KMS-11 (cell line): ENCODE results near the gene PHACTR1.

Experiments
- H2AFZ ChIP-seq: fragments of 200-600 bp; sonication (generic); 2 replicates; pipeline ENCODE4 v1.6.1; 2016; ENCODE audit warnings: antibody characterized with exemption, mixed run types, low read depth
- H3K27ac ChIP-seq: fragments of 200-600 bp; sonication (generic); 2 replicates; pipeline ENCODE4 v1.6.1; 2016; ENCODE audit warnings: mild to moderate bottlenecking, mixed run types
- H3K27me3 ChIP-seq: fragments of 200-600 bp; sonication (generic); 2 replicates; pipeline ENCODE4 v1.6.1; 2017; ENCODE audit warnings: mild to moderate bottlenecking, low read depth, mixed run types, moderate library complexity; ENCODE audit not compliant: insufficient read depth
- H3K36me3 ChIP-seq: fragments of 200-600 bp; sonication (generic); 2 replicates; pipeline ENCODE4 v1.6.1; 2017; ENCODE audit warnings: mild to moderate bottlenecking, mixed run types; ENCODE audit not compliant: insufficient read depth
- H3K4me1 ChIP-seq: fragments of 200-600 bp; sonication (generic); 2 replicates; pipeline ENCODE4 v1.6.1; 2016; ENCODE audit warnings: mild to moderate bottlenecking, low read depth, mixed run types; ENCODE audit not compliant: poor library complexity, severe bottlenecking
- H3K4me2 ChIP-seq: fragments of 200-600 bp; sonication (generic); 2 replicates; pipeline ENCODE4 v1.7.0; 2016; ENCODE audit warnings: mild to moderate bottlenecking, mixed run types
- H3K4me3 ChIP-seq: fragments of 200-600 bp; sonication (generic); IDR thresholded peaks from 2 replicates; pipeline ENCODE4 v1.6.1; 2017; ENCODE audit warnings: low read depth, low read length, mixed read lengths; ENCODE audit not compliant: insufficient read depth
- H3K79me2 ChIP-seq: fragments of 200-600 bp; sonication (generic); 2 replicates; pipeline ENCODE4 v1.6.1; 2016; ENCODE audit warnings: low read depth, mixed run types; ENCODE audit not compliant: insufficient read depth
- H3K9ac ChIP-seq: fragments of 200-600 bp; sonication (generic); 2 replicates; pipeline ENCODE4 v1.6.1; 2016; ENCODE audit warnings: mild to moderate bottlenecking, mixed run types
- H4K20me1 ChIP-seq: fragments of 200-600 bp; sonication (generic); 2 replicates; pipeline ENCODE4 v1.6.1; 2016; ENCODE audit warnings: mild to moderate bottlenecking, mixed run types; ENCODE audit not compliant: insufficient read depth
- TF ChIP-seq, protein P1 (sequence below): fragments of 200-600 bp; sonication (generic); conservative IDR thresholded peaks from 2 replicates; pipeline ENCODE4 v1.6.1; 2017; ENCODE audit warnings: low read depth, mild to moderate bottlenecking, antibody characterized with exemption, low read length, moderate library complexity, mixed read lengths

Gene PHACTR1

DNA sequence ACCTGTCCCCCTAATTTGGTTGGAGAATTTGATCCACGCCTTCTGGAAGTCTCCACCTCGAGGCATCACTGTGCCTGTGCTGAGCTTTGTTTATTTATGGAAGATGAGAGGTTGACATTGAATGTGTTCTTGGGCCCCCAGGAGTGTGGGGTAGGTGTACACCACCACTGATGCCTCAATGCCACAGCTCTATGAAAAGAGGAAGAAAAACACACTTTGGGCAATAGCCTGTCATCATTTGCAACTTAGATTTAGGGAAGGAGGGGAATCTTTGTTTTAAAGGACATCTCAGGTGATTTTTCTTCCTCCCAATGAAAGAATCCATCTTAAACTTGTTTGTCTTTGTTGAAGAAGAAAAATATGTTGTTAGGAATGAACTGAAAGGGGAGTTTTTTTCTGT, 569.1 kb downstream of the PHACTR1 start:
- no peak overlapping the region for H3K4me2 ChIP-seq

GRCh38 chr6:13286181-13286580, 569.6 kb downstream of the PHACTR1 start:
- Histone ChIP-seq H3K79me2 (no peaks in the 10 kb centered on the region), H3K4me3 (no peak overlapping the region), H3K27ac (no peak overlapping the region), H3K4me2 (no peak overlapping the region), H3K4me1 (no peaks in the 10 kb centered on the region), H3K36me3 (no peaks in the 10 kb centered on the region), H3K27me3 (no peaks in the 10 kb centered on the region), H2AFZ (no peak overlapping the region), H4K20me1 (no peaks in the 10 kb centered on the region), H3K9ac (no peak overlapping the region)
- TF ChIP-seq, protein P1, sequence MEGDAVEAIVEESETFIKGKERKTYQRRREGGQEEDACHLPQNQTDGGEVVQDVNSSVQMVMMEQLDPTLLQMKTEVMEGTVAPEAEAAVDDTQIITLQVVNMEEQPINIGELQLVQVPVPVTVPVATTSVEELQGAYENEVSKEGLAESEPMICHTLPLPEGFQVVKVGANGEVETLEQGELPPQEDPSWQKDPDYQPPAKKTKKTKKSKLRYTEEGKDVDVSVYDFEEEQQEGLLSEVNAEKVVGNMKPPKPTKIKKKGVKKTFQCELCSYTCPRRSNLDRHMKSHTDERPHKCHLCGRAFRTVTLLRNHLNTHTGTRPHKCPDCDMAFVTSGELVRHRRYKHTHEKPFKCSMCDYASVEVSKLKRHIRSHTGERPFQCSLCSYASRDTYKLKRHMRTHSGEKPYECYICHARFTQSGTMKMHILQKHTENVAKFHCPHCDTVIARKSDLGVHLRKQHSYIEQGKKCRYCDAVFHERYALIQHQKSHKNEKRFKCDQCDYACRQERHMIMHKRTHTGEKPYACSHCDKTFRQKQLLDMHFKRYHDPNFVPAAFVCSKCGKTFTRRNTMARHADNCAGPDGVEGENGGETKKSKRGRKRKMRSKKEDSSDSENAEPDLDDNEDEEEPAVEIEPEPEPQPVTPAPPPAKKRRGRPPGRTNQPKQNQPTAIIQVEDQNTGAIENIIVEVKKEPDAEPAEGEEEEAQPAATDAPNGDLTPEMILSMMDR = no peak

More for the DNA sequence above, 569.1 kb downstream of the PHACTR1 start:
- H3K9ac ChIP-seq = no peak overlapping the region
- no peak overlapping the region for H3K4me3 ChIP-seq
- H3K4me1 ChIP-seq = no peaks in the 10 kb centered on the region
- H3K36me3 ChIP-seq = no peaks in the 10 kb centered on the region
- H3K27ac ChIP-seq = no peak overlapping the region
- no peaks in the 10 kb centered on the region for H3K27me3 ChIP-seq
- no peaks in the 10 kb centered on the region for H3K79me2 ChIP-seq
- TF ChIP-seq, protein P1 = no peak
- no peak overlapping the region for H2AFZ ChIP-seq
- no peaks in the 10 kb centered on the region for H4K20me1 ChIP-seq

DNA sequence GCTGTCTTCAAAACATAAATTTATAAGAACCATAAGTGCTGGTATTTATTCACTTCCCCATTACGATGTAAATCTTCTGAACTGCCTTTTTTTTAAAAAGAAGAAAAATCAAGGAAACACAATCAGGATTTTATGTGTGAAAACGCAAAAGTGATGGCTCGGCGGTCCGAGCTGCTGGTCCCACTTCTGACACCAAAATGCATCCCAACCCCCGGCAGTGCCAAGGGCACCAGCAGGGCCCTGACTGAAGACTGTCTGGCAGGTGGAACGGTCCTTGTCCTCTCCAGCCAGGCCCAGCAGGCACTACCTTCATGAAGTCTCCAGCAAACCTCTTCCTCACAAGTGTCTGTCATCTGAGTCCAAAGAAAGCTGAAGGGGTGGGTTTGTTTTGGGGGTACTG, 570.5 kb downstream of the PHACTR1 start:
- H3K4me1 ChIP-seq = no peaks in the 10 kb centered on the region
- H3K79me2 ChIP-seq = no peaks in the 10 kb centered on the region
- H3K27ac ChIP-seq = no peak overlapping the region
- no peak overlapping the region for H3K9ac ChIP-seq
- no peak overlapping the region for H2AFZ ChIP-seq
- TF ChIP-seq, protein P1 = no peak
- H3K36me3 ChIP-seq = no peaks in the 10 kb centered on the region
- no peak overlapping the region for H3K4me3 ChIP-seq
- H3K4me2 ChIP-seq = no peak overlapping the region
- no peaks in the 10 kb centered on the region for H3K27me3 ChIP-seq
- H4K20me1 ChIP-seq = no peaks in the 10 kb centered on the region

DNA sequence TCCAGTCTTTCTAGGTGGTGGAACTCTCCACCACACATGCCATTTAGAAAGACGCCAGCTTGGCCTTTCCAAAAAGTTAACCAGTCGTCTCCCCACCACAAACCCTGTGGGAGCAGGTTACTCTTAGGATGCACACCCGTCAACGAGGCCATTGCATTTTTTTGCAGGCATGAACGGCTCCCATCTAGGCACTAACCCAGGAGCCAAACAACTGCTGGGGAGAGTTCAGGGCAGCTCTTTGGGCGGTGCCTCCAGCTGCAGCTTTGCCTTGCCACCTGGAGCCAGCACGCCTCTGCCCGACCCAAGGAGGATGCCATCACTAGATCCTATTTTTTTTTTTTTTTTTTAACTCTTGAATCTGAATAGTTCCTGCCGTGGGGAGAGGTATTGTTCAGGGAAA, 571.9 kb downstream of the PHACTR1 start:
- Histone ChIP-seq H3K27me3 (no peaks in the 10 kb centered on the region), H4K20me1 (no peaks in the 10 kb centered on the region), H3K4me3 (no peak overlapping the region), H3K4me2 (no peak overlapping the region), H3K79me2 (no peaks in the 10 kb centered on the region), H3K27ac (no peak overlapping the region), H2AFZ (no peak overlapping the region), H3K9ac (no peak overlapping the region), H3K36me3 (no peaks in the 10 kb centered on the region), H3K4me1 (no peaks in the 10 kb centered on the region)
- TF ChIP-seq, protein P1 = no peak
